ENCODE data around the gene NINJ2.
A peak's percentile ranks its signal among the peaks of the same experiment; 100 is the strongest.
"Not testable (repeated sequence)": the region's sequence is repeated elsewhere in the genome, so short reads cannot be mapped to it uniquely, and the experiment has no call there.

NINJ2 gene

GRCh38 chr12:663293-663871 lies at the start of gene NINJ2:
Gene NINJ2, minus strand, starts transcription at chr12:663445. Its CDS starts 85 bp downstream, at chr12:663360.
- no peak for DNase-seq

- peak; percentile 52 for DNase-seq
Observed at GRCh38 chr12:712172-712863, 49.1 kb upstream of the NINJ2 start.

GRCh38 chr12:709455-710020 lies 46.3 kb upstream of the NINJ2 start:
- DNase-seq, result no peak

DNA sequence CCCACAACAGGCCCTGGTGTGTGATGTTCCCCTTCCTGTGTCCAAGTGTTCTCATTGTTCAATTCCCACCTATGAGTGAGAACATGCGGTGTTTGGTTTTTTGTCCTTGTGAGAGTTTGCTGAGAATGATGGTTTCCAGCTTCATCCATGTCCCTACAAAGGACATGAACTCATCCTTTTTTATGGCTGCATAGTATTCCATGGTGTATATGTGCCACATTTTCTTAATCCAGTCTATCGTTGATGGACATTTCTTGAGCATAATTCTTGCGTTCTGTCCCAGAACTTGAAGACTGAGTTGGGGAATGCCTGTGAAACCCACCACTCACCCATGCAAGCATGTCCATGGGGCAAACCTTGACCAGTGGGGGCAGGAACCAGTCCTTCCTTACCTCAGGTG lies 44.8 kb upstream of the NINJ2 start:
- not testable (repeated sequence) for DNase-seq

- no peak for DNase-seq
Observed at GRCh38 chr12:704516-705242, 41.4 kb upstream of the NINJ2 start.

GRCh38 chr12:701896-702539 lies 38.8 kb upstream of the NINJ2 start:
- no peak for DNase-seq

GRCh38 chr12:700016-700415 lies 36.8 kb upstream of the NINJ2 start:
- DNase-seq, result peak; percentile 46

DNA sequence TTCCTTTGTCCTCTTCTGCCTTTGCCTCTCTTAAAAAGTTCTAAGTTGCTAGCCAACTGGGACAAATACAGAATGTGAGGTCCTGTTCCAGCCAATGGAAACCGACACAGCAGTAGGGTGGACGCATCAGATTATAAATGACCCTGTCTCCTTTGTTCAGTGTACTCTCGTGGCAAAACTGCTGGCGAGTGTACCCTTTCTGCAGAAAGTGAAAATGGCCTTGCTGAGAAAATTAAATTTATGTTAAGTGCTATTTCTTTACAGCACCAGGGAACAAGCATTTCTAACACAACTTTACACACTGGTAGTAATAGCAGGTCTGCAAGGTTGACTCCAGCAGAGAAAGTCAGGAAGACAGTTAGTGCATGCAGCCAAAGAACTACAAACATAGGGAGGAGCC lies 35.0 kb upstream of the NINJ2 start:
- DNase-seq, result not testable (repeated sequence)

DNA sequence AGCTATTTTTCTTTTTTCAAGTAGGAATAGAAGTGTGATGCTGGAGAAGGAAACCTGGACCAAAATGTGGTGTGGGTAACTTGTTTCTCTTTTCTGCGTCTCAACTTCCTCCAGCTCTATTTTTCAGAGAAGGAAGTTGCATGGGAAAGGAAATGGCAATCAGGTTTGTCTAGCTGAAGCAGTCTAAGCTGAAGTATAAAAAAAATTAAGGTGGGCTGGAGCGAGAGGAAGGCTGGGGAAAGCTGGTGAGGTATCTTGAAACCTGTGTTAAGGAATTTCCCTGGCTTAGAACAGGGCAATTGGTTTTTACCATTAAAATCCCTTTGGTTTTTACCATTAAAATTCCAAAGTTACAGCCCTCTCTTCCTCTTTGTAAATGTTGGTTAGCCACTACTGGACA lies 34.2 kb upstream of the NINJ2 start:
- DNase-seq, result peak; percentile 31

DNA sequence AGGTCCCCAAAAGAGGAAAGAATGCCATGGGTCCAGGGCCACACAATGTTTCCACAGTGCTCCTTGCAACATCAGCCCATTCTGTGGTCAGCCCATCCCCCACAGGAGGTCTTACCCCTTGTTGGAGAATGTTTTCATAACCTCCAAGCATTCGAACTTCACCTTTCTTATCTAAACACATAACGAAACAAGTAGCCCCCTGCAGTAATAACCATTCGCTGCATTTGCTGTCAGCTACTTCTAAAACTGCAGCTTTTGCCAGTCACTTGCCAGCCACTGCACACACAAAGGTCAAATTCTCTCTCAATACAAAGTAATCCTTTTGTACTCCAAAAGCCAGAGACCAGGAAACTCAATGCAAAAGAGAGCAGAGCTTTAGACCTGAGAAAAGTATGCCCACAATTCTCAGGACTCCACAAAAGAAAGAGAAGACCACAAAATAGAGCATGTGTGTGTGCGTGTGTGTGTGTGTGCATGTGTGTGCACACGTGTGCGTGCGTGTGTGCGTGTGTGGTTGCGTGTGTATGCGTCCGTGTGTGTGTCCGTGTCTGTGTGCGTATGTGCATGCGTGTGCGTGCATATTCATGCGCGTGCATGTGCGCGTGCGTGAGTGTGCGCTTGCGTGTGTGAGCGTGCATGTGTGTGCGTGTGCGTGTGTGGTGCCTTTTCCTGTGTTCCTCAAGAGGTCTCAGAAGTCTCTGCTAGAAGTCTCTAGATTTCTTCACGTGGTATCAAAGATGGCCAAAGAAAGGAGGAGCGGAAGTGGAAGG lies 31.7 kb upstream of the NINJ2 start:
- DNase-seq, result peak; percentile 61

DNA sequence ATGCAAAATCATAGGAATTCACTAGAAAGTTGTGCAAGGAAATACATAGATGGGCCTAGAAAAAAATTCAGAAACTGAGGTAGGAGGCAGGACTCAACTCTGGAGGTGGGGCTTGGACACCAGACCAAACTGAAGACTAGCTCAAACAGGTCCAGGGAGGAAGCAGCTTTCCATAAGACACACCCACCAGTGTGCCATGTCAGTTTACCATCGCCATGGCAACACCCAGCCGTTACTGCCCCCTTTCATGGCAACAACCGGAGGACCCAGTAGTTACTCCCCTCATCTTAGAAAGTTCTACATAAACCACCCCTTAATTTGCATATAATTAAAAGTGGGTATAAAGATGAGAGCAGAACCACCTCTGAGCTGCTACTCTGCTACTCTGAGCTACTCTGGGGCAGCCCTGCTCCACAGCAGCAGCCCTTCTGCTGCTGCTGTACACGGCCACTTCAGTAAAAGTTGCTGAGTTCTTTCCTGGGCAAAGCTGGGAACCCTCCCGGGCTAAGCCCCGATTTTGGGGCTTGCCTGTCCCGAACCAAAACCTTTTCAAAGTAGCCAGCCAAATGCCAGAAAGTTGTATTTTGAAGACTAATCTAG lies 30.8 kb upstream of the NINJ2 start:
- no peak for DNase-seq

- DNase-seq, result no peak
Observed at GRCh38 chr12:692274-692673, 29.0 kb upstream of the NINJ2 start.

GRCh38 chr12:690466-690865 lies 27.2 kb upstream of the NINJ2 start:
- DNase-seq, result no peak

- peak; percentile 76 for DNase-seq
Observed at GRCh38 chr12:685388-685787, 22.1 kb upstream of the NINJ2 start.

DNA sequence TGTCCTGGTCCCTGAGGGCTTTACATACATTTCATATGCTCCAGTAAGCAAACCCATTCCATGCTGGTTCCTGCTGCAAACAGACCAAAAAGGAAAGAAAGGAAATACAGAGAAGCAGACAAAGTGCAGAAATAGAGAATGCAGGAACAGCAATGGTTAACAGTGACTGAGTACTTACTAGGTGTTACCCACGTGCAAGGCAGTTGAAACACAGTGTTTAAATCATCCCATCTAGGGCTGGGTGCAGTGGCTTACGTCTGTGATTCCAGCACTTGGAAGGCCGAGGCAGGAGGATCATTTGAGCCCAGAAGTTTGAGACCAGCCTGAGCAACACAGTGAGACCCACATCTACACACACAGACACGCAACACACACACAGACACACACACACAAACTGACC lies 21.2 kb upstream of the NINJ2 start:
- DNase-seq, result no peak

DNA sequence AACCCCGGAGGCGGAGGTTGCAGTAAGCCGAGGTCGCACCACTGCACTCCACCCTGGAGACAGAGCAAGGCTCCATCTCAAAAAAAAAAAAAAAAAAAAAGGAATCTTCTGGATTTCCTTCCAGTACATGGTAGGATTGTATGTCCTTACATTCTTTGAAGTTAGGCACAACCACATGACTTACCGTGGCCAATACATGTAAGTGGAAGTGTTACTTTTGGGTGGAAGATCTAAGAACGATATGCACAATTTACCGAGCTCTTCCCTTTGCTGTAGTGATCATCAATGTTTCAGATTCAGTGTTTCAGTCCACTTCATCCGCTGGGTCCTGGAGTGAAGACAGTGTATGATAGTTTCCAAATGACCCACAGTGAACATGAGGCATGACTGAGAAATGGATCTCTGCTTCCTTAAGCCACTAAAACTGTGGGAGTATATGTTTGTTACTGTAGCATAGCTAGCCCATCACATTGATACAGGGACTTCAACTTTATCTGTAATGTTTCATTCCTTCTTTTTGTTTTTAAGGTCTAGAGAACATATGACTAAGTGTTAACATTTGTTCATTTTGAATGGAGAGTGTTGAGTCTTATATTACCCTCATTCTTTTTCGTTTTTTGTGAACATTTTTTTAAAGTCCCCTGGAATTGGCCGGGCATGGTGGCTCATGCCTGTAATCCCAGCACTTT lies 18.5 kb upstream of the NINJ2 start:
- DNase-seq, result no peak

- DNase-seq, result no peak
Observed at GRCh38 chr12:678747-679712, 15.8 kb upstream of the NINJ2 start.

- DNase-seq, result no peak
Observed at GRCh38 chr12:675562-675961, 12.3 kb upstream of the NINJ2 start.

DNA sequence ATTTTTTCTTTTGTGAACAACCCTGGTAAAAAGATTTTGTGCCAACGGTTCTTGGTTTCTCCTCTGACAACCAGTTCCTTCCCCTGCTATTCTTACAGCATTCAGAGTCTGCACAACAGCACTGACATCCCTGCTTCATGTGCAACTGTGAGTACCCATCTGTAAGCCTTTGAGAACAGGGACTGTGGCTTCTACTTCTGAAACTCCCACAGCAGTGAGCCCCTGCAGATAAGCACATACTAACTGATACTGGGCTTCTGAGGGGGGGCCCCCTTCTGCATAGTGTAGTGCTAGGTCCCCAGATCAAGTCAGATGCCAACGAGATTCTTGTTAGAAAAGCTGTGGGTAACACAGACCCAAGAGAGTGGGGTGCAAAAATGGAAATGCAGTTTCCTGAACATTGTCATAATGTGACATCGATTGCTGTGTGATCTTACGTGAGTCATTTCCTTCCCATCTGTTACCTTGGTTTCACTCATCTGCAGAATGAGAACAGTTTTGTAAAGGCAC lies 11.1 kb upstream of the NINJ2 start:
- DNase-seq, result peak; percentile 57

DNA sequence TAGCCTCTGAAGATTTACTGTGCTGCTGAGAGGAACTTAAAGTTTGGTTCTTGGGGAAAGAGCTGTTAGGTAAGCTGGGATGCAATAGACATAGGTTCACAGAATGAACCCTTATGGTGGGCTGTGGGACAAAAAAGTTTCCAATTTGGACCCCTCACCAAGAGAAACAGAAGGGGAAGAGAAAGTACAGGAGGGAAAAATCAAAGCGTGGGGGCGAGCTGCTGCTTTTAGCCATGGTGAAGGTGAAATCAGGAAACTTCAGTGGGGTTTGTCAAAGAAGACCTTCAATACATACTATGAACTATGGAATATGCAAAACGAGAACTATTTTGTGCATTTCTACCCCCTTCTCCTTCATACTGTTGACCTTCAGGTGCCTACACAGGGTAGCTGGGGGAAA lies 10.6 kb upstream of the NINJ2 start:
- DNase-seq, result no peak
